MM.1S (cell line): ENCODE data around the gene PRIMA1.

ENCODE experiments used
- DNase-seq: peaks from one replicate; pipeline ENCODE4 v3.0.0-alpha.2; 2015
- H2AFZ ChIP-seq: fragments of 300-600 bp; sonication (generic); 2 replicates; pipeline ENCODE4 v1.6.0; 2016; ENCODE audit warnings: antibody characterized with exemption, low read length
- H3F3A ChIP-seq: fragments of 300-600 bp; sonication (generic); 2 replicates; pipeline ENCODE4 v1.6.1; 2016; ENCODE audit warnings: mild to moderate bottlenecking, antibody characterized with exemption, low read length, moderate library complexity, mixed read lengths; ENCODE audit not compliant: insufficient read depth
- H3K27ac ChIP-seq: fragments of 300-600 bp; sonication (generic); 2 replicates; pipeline ENCODE4 v1.5.1; 2016; ENCODE audit warnings: mild to moderate bottlenecking, low read length
- H3K27me3 ChIP-seq: fragments of 300-600 bp; sonication (generic); replicated peaks from 2 replicates; pipeline ENCODE4 v1.6.0; 2016; ENCODE audit warnings: low read length; ENCODE audit not compliant: insufficient read depth
- H3K36me3 ChIP-seq: fragments of 300-600 bp; sonication (generic); replicated peaks from 2 replicates; pipeline ENCODE4 v1.6.1; 2016; ENCODE audit warnings: mild to moderate bottlenecking, low read length, mixed read lengths; ENCODE audit not compliant: insufficient read depth
- H3K4me1 ChIP-seq: fragments of 300-600 bp; sonication (generic); 2 replicates; pipeline ENCODE4 v1.6.1; 2016; ENCODE audit warnings: low read length, mixed read lengths
- H3K4me2 ChIP-seq: fragments of 300-600 bp; sonication (generic); 2 replicates; pipeline ENCODE4 v1.6.0; 2016; ENCODE audit warnings: low read depth, low read length
- H3K4me3 ChIP-seq: fragments of 300-600 bp; sonication (generic); 2 replicates; pipeline ENCODE4 v1.5.1; 2016; ENCODE audit warnings: low read length, mixed read lengths
- H3K79me2 ChIP-seq: fragments of 300-600 bp; sonication (generic); 2 replicates; pipeline ENCODE4 v1.6.1; 2016; ENCODE audit warnings: mixed run types, low read length, mixed read lengths
- H3K9ac ChIP-seq: fragments of 300-600 bp; sonication (generic); 2 replicates; pipeline ENCODE4 v1.6.1; 2016; ENCODE audit warnings: low read length, mixed read lengths
- H3K9me2 ChIP-seq: fragments of 300-600 bp; sonication (generic); replicated peaks from 2 replicates; pipeline ENCODE4 v1.6.1; 2016; ENCODE audit warnings: mild to moderate bottlenecking, low read length, mixed read lengths; ENCODE audit not compliant: insufficient read depth
- H3K9me3 ChIP-seq: fragments of 300-600 bp; sonication (generic); replicated peaks from 2 replicates; pipeline ENCODE4 v1.6.1; 2016; ENCODE audit warnings: mild to moderate bottlenecking, low read length, mixed read lengths; ENCODE audit not compliant: insufficient read depth
- H4K20me1 ChIP-seq: fragments of 300-600 bp; sonication (generic); 2 replicates; pipeline ENCODE4 v1.6.1; 2016; ENCODE audit warnings: mild to moderate bottlenecking, low read length, moderate library complexity, mixed read lengths; ENCODE audit not compliant: insufficient read depth
- EZH2 ChIP-seq: fragments of 300-600 bp; sonication (generic); optimal IDR thresholded peaks from 2 replicates; pipeline ENCODE3; 2017; ENCODE audit warnings: low read depth, mild to moderate bottlenecking, antibody characterized with exemption, low read length, mixed read lengths
- EZH2phosphoT487 ChIP-seq: fragments of 300-600 bp; sonication (generic); IDR thresholded peaks from 2 replicates; pipeline ENCODE4 v1.6.1; 2018; ENCODE audit warnings: antibody characterized with exemption, low read length
- TF ChIP-seq, protein P1 (sequence below): fragments of 300-600 bp; sonication (generic); IDR thresholded peaks from 2 replicates; pipeline ENCODE4 v1.5.1; 2016; ENCODE audit warnings: antibody characterized with exemption, low read length, mixed read lengths

Gene PRIMA1

DNA sequence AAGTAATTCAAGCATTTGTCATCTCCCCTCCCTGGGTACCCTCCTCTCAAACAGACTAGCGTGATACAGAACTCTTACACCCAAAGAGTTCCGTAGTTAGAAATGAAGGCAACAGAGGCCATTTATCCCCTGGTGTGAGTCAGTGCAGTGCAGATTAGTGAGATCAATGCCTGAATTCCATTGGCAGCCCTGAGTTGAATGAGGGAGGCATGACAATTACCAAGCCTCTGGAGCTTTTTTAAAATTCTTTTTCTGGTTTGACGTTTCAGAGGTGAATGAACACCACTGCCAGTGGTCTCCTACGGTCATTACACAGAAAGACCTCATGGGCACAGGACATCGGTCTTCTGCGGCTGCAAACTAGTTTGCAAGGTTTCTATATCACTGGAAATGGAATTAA, 94.4 kb downstream of the PRIMA1 start:
- Histone ChIP-seq H3F3A (no peaks in the 10 kb centered on the region), H3K4me3 (no peak overlapping the region), H3K4me1 (no peaks in the 10 kb centered on the region), H3K27ac (no peak overlapping the region), H4K20me1 (no peaks in the 10 kb centered on the region), H3K9me2 (no peaks in the 10 kb centered on the region), H3K27me3 (no peaks in the 10 kb centered on the region), H2AFZ (no peak overlapping the region), H3K9ac (no peak overlapping the region), H3K79me2 (no peaks in the 10 kb centered on the region), H3K4me2 (no peak overlapping the region), H3K36me3 (no peaks in the 10 kb centered on the region), H3K9me3 (no peaks in the 10 kb centered on the region)
- no peak for DNase-seq
- TF ChIP-seq EZH2 (no peak), EZH2phosphoT487 (no peak)
- TF ChIP-seq, protein P1, sequence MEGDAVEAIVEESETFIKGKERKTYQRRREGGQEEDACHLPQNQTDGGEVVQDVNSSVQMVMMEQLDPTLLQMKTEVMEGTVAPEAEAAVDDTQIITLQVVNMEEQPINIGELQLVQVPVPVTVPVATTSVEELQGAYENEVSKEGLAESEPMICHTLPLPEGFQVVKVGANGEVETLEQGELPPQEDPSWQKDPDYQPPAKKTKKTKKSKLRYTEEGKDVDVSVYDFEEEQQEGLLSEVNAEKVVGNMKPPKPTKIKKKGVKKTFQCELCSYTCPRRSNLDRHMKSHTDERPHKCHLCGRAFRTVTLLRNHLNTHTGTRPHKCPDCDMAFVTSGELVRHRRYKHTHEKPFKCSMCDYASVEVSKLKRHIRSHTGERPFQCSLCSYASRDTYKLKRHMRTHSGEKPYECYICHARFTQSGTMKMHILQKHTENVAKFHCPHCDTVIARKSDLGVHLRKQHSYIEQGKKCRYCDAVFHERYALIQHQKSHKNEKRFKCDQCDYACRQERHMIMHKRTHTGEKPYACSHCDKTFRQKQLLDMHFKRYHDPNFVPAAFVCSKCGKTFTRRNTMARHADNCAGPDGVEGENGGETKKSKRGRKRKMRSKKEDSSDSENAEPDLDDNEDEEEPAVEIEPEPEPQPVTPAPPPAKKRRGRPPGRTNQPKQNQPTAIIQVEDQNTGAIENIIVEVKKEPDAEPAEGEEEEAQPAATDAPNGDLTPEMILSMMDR, result no peak

DNA sequence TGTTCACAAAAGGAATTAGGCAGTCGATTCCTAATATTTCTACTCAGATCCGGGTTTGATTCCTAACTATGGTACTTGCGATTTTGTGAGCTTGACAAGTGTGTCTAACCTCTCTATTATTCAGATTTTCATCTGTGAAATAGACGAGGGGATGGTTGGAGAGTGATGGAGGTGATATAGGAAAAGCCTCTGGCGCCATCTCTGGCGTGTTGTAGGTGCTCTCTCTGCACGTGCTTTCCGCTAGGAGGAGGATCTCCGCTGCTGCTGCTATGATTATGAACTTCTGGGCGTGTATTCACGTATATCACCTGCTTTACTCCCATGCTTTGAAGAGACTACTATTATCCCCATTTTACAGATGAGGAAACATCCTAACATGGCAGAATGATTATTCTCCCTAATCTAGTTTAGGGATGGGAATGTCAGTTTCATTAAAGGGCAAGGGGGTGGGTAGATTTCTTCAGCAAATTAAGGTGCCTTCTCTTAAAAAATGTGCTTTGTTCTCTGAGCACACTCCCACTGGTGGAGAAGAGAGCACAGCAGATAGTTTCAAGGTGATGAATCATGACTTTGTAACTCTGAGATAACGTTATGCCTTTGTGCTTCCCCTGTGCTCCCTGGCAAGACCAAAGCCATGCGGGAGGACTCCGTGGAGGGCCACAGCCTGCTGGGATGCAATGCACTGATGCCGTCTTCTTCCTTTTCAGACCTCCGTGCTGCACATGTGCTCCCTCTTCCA, 97.1 kb downstream of the PRIMA1 start:
- H3K79me2 ChIP-seq, result no peaks in the 10 kb centered on the region
- no peaks in the 10 kb centered on the region for H3K36me3 ChIP-seq
- H3K9me2 ChIP-seq, result no peaks in the 10 kb centered on the region
- no peak for TF ChIP-seq EZH2
- TF ChIP-seq, protein P1, result no peak
- TF ChIP-seq EZH2phosphoT487, result no peak
- no peak overlapping the region for H3K27ac ChIP-seq
- no peak for DNase-seq
- no peak overlapping the region for H2AFZ ChIP-seq
- no peak overlapping the region for H3K9ac ChIP-seq
- no peaks in the 10 kb centered on the region for H3K4me1 ChIP-seq
- H3K9me3 ChIP-seq, result no peaks in the 10 kb centered on the region
- H4K20me1 ChIP-seq, result no peaks in the 10 kb centered on the region
- no peak overlapping the region for H3K4me3 ChIP-seq
- H3K4me2 ChIP-seq, result no peak overlapping the region
- H3F3A ChIP-seq, result no peaks in the 10 kb centered on the region
- no peaks in the 10 kb centered on the region for H3K27me3 ChIP-seq

DNA sequence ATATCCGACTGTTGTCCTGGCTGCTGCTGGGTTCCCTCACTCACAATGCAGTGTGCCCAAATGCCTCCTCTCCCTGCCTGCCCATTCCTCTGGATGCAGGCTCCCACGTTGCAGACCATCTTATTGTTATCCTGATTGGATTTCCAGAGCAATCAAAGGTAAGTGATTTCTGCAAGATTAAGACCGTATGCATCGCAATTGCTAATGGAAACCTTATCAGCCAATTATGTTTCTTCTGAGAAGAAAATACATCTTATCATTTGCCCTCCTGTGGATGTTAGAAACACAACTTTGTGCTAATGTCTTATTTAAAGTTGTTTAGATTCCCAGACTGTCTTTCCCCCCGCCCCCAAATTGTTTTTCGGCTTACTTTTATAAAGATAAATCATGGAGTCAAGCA, 98.1 kb downstream of the PRIMA1 start:
- H3K36me3 ChIP-seq, result no peaks in the 10 kb centered on the region
- no peaks in the 10 kb centered on the region for H3K79me2 ChIP-seq
- no peaks in the 10 kb centered on the region for H3K27me3 ChIP-seq
- no peak for DNase-seq
- no peak overlapping the region for H2AFZ ChIP-seq
- H3K9ac ChIP-seq, result no peak overlapping the region
- H3K4me3 ChIP-seq, result no peak overlapping the region
- no peaks in the 10 kb centered on the region for H3K9me3 ChIP-seq
- H4K20me1 ChIP-seq, result no peaks in the 10 kb centered on the region
- H3K4me1 ChIP-seq, result no peaks in the 10 kb centered on the region
- H3K27ac ChIP-seq, result no peak overlapping the region
- H3K4me2 ChIP-seq, result no peak overlapping the region
- H3F3A ChIP-seq, result no peaks in the 10 kb centered on the region
- no peak for TF ChIP-seq EZH2
- TF ChIP-seq, protein P1, result no peak
- TF ChIP-seq EZH2phosphoT487, result no peak
- H3K9me2 ChIP-seq, result no peaks in the 10 kb centered on the region
